ENCODE measurements around the gene MAMDC2.

The MAMDC2 gene

GRCh38 chr9:70066418-70066817, 22.8 kb downstream of the MAMDC2 start:
- peaks cover 25% of the 10 kb centered on the region for H3K27me3 Mint-ChIP-seq
- no peaks in the 10 kb centered on the region for H3K4me1 Mint-ChIP-seq (ENCODE audit: low read depth)
- no peaks in the 10 kb centered on the region for H3K36me3 Mint-ChIP-seq (ENCODE audit: low read depth)
- H3K4me3 Mint-ChIP-seq, result no peak overlapping the region
- H3K27ac Mint-ChIP-seq, result no peak overlapping the region
- H3K9me3 Mint-ChIP-seq, result no peaks in the 10 kb centered on the region

DNA sequence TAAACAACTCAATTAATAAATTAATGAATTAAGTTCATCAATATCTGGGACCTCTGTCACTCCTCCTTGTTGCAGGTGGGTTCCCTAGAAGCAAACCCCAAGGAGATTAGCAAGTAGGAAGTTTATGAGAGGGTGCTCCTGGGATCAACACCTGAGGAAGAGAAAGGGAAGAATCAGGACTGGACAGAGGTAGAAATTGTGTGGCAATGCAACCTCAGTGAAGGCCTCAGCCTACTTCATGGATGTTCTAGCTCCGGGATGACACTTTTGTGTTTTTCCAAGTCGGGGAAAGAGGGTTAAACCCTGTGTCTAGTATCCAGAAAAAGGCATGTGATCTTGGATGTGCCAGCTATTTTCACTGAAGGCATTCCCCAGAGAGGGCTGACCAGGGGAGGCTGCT, 23.2 kb downstream of the MAMDC2 start:
- H3K36me3 Mint-ChIP-seq (ENCODE audit: low read depth), result no peaks in the 10 kb centered on the region
- no peaks in the 10 kb centered on the region for H3K9me3 Mint-ChIP-seq
- H3K27ac Mint-ChIP-seq, result no peak overlapping the region
- no peak overlapping the region for H3K4me3 Mint-ChIP-seq
- H3K27me3 Mint-ChIP-seq, result peaks cover 24% of the 10 kb centered on the region
- H3K4me1 Mint-ChIP-seq (ENCODE audit: low read depth), result no peaks in the 10 kb centered on the region

GRCh38 chr9:70069704-70070103, 26.1 kb downstream of the MAMDC2 start:
- Mint-ChIP-seq H3K9me3 (no peaks in the 10 kb centered on the region), H3K27me3 (peaks cover 22% of the 10 kb centered on the region), H3K36me3 (ENCODE audit: low read depth) (no peaks in the 10 kb centered on the region), H3K4me3 (no peak overlapping the region), H3K27ac (no peak overlapping the region), H3K4me1 (ENCODE audit: low read depth) (no peaks in the 10 kb centered on the region)

DNA sequence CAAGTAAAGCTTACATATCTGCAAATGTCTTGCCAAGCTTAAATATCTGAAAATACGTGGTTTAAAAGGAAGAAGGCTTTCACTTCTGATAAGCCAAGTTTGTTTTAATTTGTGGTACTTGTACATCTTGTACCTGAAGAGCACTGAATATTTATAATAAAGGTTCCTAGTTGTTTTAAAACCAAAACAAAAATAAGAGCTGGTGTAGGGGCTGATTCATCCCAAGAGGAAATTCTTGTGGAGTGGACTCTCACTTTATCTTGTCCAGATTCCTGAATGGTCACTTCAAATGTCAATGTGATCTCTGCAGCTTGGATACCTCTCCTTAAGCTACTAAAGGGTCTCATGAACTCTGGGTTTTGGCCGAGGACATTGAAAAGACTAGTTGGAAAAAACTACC, 29.5 kb downstream of the MAMDC2 start:
- H3K27me3 Mint-ChIP-seq, result peaks cover 3% of the 10 kb centered on the region
- no peak overlapping the region for H3K4me3 Mint-ChIP-seq
- no peaks in the 10 kb centered on the region for H3K4me1 Mint-ChIP-seq (ENCODE audit: low read depth)
- no peaks in the 10 kb centered on the region for H3K9me3 Mint-ChIP-seq
- no peak overlapping the region for H3K27ac Mint-ChIP-seq
- no peaks in the 10 kb centered on the region for H3K36me3 Mint-ChIP-seq (ENCODE audit: low read depth)

DNA sequence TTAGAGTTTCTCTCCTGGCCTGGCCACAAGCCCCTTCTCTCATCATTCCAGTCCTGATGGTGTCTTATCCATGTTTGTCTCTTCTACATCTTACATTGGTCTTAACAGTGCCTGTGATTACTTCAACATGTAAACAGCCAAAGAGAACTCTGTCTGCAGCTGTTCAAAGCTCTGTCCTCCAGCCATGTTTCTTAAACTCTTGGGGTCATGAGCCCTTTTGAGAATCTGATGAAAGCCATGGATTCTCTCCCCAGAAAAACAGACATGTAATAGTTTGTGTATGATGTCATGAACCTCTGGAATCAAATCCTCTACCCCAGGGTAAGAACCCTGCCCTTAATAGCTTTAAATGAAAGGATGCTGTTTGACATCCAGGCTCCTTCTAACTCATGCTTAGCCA, 30.1 kb downstream of the MAMDC2 start:
- Mint-ChIP-seq H3K27me3 (peaks cover 3% of the 10 kb centered on the region), H3K4me1 (ENCODE audit: low read depth) (no peaks in the 10 kb centered on the region), H3K36me3 (ENCODE audit: low read depth) (no peaks in the 10 kb centered on the region), H3K9me3 (no peaks in the 10 kb centered on the region), H3K4me3 (no peak overlapping the region), H3K27ac (no peak overlapping the region)

- Mint-ChIP-seq H3K4me1 (ENCODE audit: low read depth) (peaks cover 5% of the 10 kb centered on the region), H3K36me3 (ENCODE audit: low read depth) (no peaks in the 10 kb centered on the region), H3K27ac (no peak overlapping the region), H3K4me3 (no peak overlapping the region), H3K9me3 (no peaks in the 10 kb centered on the region), H3K27me3 (peaks cover 3% of the 10 kb centered on the region)
Observed at GRCh38 chr9:70076678-70077077, 33.0 kb downstream of the MAMDC2 start.

DNA sequence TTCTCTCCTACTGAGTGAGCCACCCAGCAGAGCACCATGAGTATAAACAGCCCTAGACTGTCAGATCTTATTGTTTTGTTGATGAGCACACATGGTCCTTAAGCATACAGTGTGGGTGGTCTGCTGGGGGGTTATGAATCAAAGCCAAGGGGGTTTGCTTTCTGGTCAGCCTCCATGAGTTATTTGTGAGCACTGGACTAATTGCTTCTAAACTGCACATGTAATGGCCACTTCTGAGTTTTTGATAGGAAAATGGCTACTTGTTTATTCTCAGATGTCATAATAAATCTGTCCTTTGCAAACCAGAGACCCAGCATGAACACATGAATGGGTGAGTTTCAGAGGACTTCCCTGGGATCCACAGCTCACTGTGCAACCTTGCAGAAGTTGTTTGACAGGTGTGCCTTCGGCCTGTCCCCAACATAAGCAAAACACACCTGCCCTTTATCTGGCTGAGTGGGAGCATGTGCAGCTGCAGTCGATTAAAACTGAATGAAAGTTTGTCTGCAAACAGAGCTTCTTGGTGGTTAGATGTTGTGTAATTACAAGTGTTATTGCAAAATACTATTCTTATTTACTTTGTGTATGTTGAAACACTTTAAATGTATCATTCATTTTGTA, 35.9 kb downstream of the MAMDC2 start:
- Mint-ChIP-seq H3K27me3 (peaks cover 7% of the 10 kb centered on the region), H3K9me3 (no peaks in the 10 kb centered on the region), H3K27ac (no peak overlapping the region), H3K4me3 (no peak overlapping the region), H3K4me1 (ENCODE audit: low read depth) (peaks cover 5% of the 10 kb centered on the region), H3K36me3 (ENCODE audit: low read depth) (no peaks in the 10 kb centered on the region)

GRCh38 chr9:70080481-70081119, 37.0 kb downstream of the MAMDC2 start:
- Mint-ChIP-seq H3K9me3 (no peaks in the 10 kb centered on the region), H3K4me1 (ENCODE audit: low read depth) (peaks cover 5% of the 10 kb centered on the region), H3K36me3 (ENCODE audit: low read depth) (no peaks in the 10 kb centered on the region), H3K27ac (no peak overlapping the region), H3K4me3 (no peak overlapping the region), H3K27me3 (peaks cover 7% of the 10 kb centered on the region)

DNA sequence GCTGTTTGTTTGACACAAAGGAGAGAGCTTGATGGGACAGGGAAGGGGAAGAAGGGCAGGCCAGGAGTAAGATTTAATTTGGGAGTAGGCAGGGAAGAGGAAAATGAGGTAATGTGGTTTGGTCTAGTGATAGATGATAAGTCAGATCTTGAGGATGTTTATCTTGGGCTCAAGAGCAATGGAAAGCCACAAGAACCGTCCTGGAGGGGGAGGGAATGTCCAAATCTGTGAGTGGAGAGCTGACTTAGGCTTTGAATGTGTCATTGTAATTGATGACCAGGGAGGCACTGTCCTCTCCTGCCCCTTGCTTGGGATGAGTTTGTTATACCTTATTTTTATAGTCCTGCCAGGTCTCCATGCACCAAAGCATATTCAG, 37.5 kb downstream of the MAMDC2 start:
- no peaks in the 10 kb centered on the region for H3K9me3 Mint-ChIP-seq
- no peak overlapping the region for H3K4me3 Mint-ChIP-seq
- no peaks in the 10 kb centered on the region for H3K36me3 Mint-ChIP-seq (ENCODE audit: low read depth)
- H3K4me1 Mint-ChIP-seq (ENCODE audit: low read depth), result peaks cover 5% of the 10 kb centered on the region
- H3K27me3 Mint-ChIP-seq, result peaks cover 7% of the 10 kb centered on the region
- no peak overlapping the region for H3K27ac Mint-ChIP-seq

DNA sequence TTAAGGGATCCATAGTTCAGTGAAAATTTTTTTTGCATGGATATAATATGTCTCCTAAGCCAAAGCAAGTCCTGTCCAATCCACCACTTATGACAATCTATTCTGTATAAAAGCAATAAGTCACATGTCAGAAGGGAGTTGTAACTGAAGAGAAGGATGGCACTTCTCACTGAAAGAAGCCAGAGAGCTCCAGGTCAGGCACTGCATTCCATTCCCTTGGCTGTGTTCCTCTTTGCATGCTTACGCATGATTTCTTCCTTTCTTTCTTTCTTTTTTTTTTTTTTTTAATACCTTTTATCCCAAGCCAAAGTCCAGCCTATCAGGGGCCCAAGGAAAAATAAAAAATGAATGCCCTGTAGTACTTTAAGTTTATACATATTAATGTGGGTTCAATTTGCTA, 39.8 kb downstream of the MAMDC2 start:
- peaks cover 5% of the 10 kb centered on the region for H3K4me1 Mint-ChIP-seq (ENCODE audit: low read depth)
- peaks cover 11% of the 10 kb centered on the region for H3K27me3 Mint-ChIP-seq
- H3K36me3 Mint-ChIP-seq (ENCODE audit: low read depth), result no peaks in the 10 kb centered on the region

GRCh38 chr9:70085241-70085640, 41.6 kb downstream of the MAMDC2 start:
- H3K4me3 Mint-ChIP-seq, result no peak overlapping the region
- H3K27ac Mint-ChIP-seq, result no peak overlapping the region
- H3K9me3 Mint-ChIP-seq, result no peaks in the 10 kb centered on the region

More for the DNA sequence above, 39.8 kb downstream of the MAMDC2 start:
- Mint-ChIP-seq H3K27ac (no peak overlapping the region), H3K9me3 (no peaks in the 10 kb centered on the region), H3K4me3 (no peak overlapping the region)

GRCh38 chr9:70091103-70091502, 47.5 kb downstream of the MAMDC2 start:
- peaks cover 12% of the 10 kb centered on the region for H3K27me3 Mint-ChIP-seq
- no peaks in the 10 kb centered on the region for H3K36me3 Mint-ChIP-seq (ENCODE audit: low read depth)
- H3K27ac Mint-ChIP-seq, result no peak overlapping the region
- H3K9me3 Mint-ChIP-seq, result no peaks in the 10 kb centered on the region
- no peak overlapping the region for H3K4me3 Mint-ChIP-seq
- H3K4me1 Mint-ChIP-seq (ENCODE audit: low read depth), result no peaks in the 10 kb centered on the region

More at GRCh38 chr9:70085241-70085640, 41.6 kb downstream of the MAMDC2 start:
- no peaks in the 10 kb centered on the region for H3K36me3 Mint-ChIP-seq (ENCODE audit: low read depth)
- H3K4me1 Mint-ChIP-seq (ENCODE audit: low read depth), result peaks cover 5% of the 10 kb centered on the region
- H3K27me3 Mint-ChIP-seq, result peaks cover 11% of the 10 kb centered on the region

DNA sequence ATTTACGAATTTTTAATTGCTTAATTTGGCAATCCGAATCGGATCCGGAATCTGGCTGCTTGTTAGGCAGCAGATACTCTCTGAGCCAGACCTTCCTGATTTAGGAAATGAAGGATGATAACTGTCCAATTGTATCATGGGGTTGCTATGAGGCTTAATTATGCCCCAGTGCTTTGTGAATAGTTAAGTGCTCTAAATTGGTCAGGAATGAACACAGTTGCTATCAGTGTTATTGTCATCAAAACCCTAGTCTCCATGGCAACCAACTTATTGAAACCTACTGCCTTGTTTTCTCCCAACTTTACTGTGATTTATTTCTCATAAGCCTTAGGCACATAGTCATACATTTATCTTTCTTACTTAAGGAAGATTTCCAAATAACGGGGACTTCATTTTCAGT, 47.9 kb downstream of the MAMDC2 start:
- H3K4me3 Mint-ChIP-seq, result no peak overlapping the region
- H3K4me1 Mint-ChIP-seq (ENCODE audit: low read depth), result no peaks in the 10 kb centered on the region
- H3K36me3 Mint-ChIP-seq (ENCODE audit: low read depth), result no peaks in the 10 kb centered on the region
- H3K27ac Mint-ChIP-seq, result no peak overlapping the region
- peaks cover 12% of the 10 kb centered on the region for H3K27me3 Mint-ChIP-seq
- no peaks in the 10 kb centered on the region for H3K9me3 Mint-ChIP-seq

DNA sequence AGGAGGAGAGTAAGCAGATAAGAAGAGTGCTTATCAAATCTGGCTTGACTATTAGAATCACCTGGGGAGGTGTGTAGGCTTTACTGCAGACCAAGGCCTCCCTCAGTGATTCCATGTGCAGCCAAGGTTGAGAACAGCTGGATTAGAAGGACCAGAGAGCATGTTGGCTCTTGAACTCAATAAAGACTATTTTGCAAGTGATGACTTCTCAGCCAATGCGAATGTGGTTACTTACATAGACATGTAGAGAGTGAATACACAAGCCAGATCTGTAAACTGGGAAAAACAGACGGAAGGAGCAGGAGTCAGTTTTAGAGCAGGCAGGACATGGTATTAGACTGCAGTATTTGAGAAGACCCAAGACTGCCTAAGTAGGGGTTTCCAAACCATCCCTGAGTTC, 48.5 kb downstream of the MAMDC2 start:
- Mint-ChIP-seq H3K27me3 (peaks cover 12% of the 10 kb centered on the region), H3K27ac (no peak overlapping the region), H3K9me3 (no peaks in the 10 kb centered on the region), H3K4me1 (ENCODE audit: low read depth) (no peaks in the 10 kb centered on the region), H3K4me3 (no peak overlapping the region), H3K36me3 (ENCODE audit: low read depth) (no peaks in the 10 kb centered on the region)

DNA sequence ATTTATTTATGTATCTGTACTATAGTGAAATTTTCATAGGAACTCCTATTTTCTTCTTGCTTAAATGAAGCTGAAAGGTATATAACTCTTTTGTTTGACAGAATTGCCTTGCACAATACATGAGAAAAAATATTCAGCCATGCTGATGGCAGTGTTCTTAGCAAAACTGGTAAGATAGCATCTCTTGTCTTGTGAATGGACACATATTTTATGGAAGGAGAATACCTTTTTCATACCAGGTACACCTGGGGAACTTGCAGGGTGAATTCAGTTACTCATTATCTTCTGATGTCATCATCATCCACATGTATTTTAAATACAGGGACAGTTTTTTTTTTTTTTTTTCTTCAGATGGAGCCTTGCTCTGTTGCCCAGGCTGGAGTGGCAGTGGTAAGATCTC, 49.4 kb downstream of the MAMDC2 start:
- Mint-ChIP-seq H3K27ac (no peak overlapping the region), H3K4me3 (no peak overlapping the region), H3K4me1 (ENCODE audit: low read depth) (no peaks in the 10 kb centered on the region), H3K27me3 (peaks cover 12% of the 10 kb centered on the region), H3K36me3 (ENCODE audit: low read depth) (no peaks in the 10 kb centered on the region), H3K9me3 (no peaks in the 10 kb centered on the region)

DNA sequence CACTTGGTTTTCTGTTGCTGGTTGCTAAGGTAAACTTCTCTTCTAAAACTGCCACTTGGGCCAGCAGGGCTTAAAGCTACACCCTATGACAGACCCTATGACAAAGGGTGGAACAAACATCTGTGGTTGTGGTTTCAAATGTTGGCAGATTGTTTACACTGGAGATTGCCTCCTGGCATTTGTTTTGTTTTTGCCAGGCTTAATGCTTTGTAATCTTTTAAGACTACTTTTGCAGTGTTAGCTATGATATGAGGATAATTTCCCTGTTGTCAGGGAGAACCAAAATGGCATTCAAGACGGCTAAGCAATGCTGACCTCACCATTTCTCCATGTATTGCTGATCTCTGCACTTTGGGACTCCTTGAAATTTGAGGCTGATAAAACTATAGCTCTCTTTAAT, 50.3 kb downstream of the MAMDC2 start:
- Mint-ChIP-seq H3K9me3 (no peaks in the 10 kb centered on the region), H3K36me3 (ENCODE audit: low read depth) (no peaks in the 10 kb centered on the region), H3K27ac (no peak overlapping the region), H3K27me3 (peaks cover 12% of the 10 kb centered on the region), H3K4me1 (ENCODE audit: low read depth) (no peaks in the 10 kb centered on the region), H3K4me3 (no peak overlapping the region)

Measured in stimulated activated naive CD8-positive, alpha-beta T cell treated with anti-CD3 and anti-CD28 coated beads, Interleukin-15, Interleukin-2, amounts not matched to agents 100 ng/mL and 50 ng/mL, for 24 hours (primary cell).